ENCODE data around the gene MRPL23. TPM values are rescaled to one million over a fixed set of nuclear protein-coding genes. Genes with fewer than 3 reads are reported as not detected.
"Not testable (repeated sequence)": the region's sequence is repeated elsewhere in the genome, so short reads cannot be mapped to it uniquely, and the experiment has no call there.

The MRPL23 gene
- total and polyA plus RNA-seq, 9 donors = 40.6 to 122 (median 73.7) TPM

GRCh38 chr11:1939788-1940187, 7.3 kb upstream of the MRPL23 start:
- H3K36me3 ChIP-seq (ENCODE audit: control insufficient read depth, insufficient read depth, low read length) = peaks cover 36% of the 10 kb centered on the region
- not testable (repeated sequence) for H3K9me3 ChIP-seq (replicated peaks; ENCODE audit: control insufficient read depth, low read depth, low read length); DNase-seq; H3K4me3 ChIP-seq (ENCODE audit: low read length); H3K27me3 ChIP-seq (ENCODE audit: control insufficient read depth, insufficient read depth, low read length)
- H3K27ac ChIP-seq (ENCODE audit: low read length) = peak overlapping the region; percentile 89
- peaks cover 59% of the 10 kb centered on the region for H3K4me1 ChIP-seq (ENCODE audit: control insufficient read depth, insufficient read depth, low read length)
- 40% methylated on average over 1 of the region's 1 CpG for WGBS (ENCODE audit: insufficient coverage)

GRCh38 chr11:1942558-1943260, 4.4 kb upstream of the MRPL23 start:
- peak overlapping the region; percentile 47 for H3K27ac ChIP-seq (ENCODE audit: low read length)
- 84% methylated on average over 5 of the region's 10 CpGs for WGBS (ENCODE audit: insufficient coverage)
- DNase-seq = no peak
- peaks cover 37% of the 10 kb centered on the region for H3K4me1 ChIP-seq (ENCODE audit: control insufficient read depth, insufficient read depth, low read length)
- H3K36me3 ChIP-seq (ENCODE audit: control insufficient read depth, insufficient read depth, low read length) = peaks cover 8% of the 10 kb centered on the region
- no peaks in the 10 kb centered on the region for H3K27me3 ChIP-seq (ENCODE audit: control insufficient read depth, insufficient read depth, low read length)
- H3K9me3 ChIP-seq (replicated peaks; ENCODE audit: control insufficient read depth, low read depth, low read length) = no peaks in the 10 kb centered on the region
- H3K4me3 ChIP-seq (ENCODE audit: low read length) = no peak overlapping the region

- no peak overlapping the region for H3K4me3 ChIP-seq (ENCODE audit: low read length)
- H3K9me3 ChIP-seq (replicated peaks; ENCODE audit: control insufficient read depth, low read depth, low read length) = no peaks in the 10 kb centered on the region
- peaks cover under 1% of the 10 kb centered on the region for H3K36me3 ChIP-seq (ENCODE audit: control insufficient read depth, insufficient read depth, low read length)
- peaks cover 28% of the 10 kb centered on the region for H3K4me1 ChIP-seq (ENCODE audit: control insufficient read depth, insufficient read depth, low read length)
- DNase-seq = no peak
- peak overlapping the region; percentile 8 for H3K27ac ChIP-seq (ENCODE audit: low read length)
- 36% methylated on average over 8 of the region's 15 CpGs for WGBS (ENCODE audit: insufficient coverage)
- no peaks in the 10 kb centered on the region for H3K27me3 ChIP-seq (ENCODE audit: control insufficient read depth, insufficient read depth, low read length)
Observed at GRCh38 chr11:1943576-1943975, 3.6 kb upstream of the MRPL23 start.

- Histone ChIP-seq H3K9me3 (replicated peaks; ENCODE audit: control insufficient read depth, low read depth, low read length) (no peaks in the 10 kb centered on the region), H3K36me3 (ENCODE audit: control insufficient read depth, insufficient read depth, low read length) (no peaks in the 10 kb centered on the region), H3K27me3 (ENCODE audit: control insufficient read depth, insufficient read depth, low read length) (no peaks in the 10 kb centered on the region), H3K4me3 (ENCODE audit: low read length) (no peak overlapping the region), H3K4me1 (ENCODE audit: control insufficient read depth, insufficient read depth, low read length) (peaks cover 24% of the 10 kb centered on the region), H3K27ac (ENCODE audit: low read length) (peak overlapping the region; percentile 13)
- WGBS (ENCODE audit: insufficient coverage) = 32% methylated on average over 6 of the region's 9 CpGs
- no peak for DNase-seq
Observed at GRCh38 chr11:1943977-1944376, 3.2 kb upstream of the MRPL23 start.

- H3K4me3 ChIP-seq (ENCODE audit: low read length) = no peak overlapping the region
- no peaks in the 10 kb centered on the region for H3K9me3 ChIP-seq (replicated peaks; ENCODE audit: control insufficient read depth, low read depth, low read length)
- peaks cover 15% of the 10 kb centered on the region for H3K4me1 ChIP-seq (ENCODE audit: control insufficient read depth, insufficient read depth, low read length)
- no peaks in the 10 kb centered on the region for H3K36me3 ChIP-seq (ENCODE audit: control insufficient read depth, insufficient read depth, low read length)
- WGBS (ENCODE audit: insufficient coverage) = no CpG with 5 or more reads among the region's 36 CpGs
- no peak for DNase-seq
- no peak overlapping the region for H3K27ac ChIP-seq (ENCODE audit: low read length)
- H3K27me3 ChIP-seq (ENCODE audit: control insufficient read depth, insufficient read depth, low read length) = no peaks in the 10 kb centered on the region
Observed at GRCh38 chr11:1947592-1948237, 583 bp downstream of the MRPL23 start.

- no peaks in the 10 kb centered on the region for H3K9me3 ChIP-seq (replicated peaks; ENCODE audit: control insufficient read depth, low read depth, low read length)
- H3K27ac ChIP-seq (ENCODE audit: low read length) = no peak overlapping the region
- H3K4me1 ChIP-seq (ENCODE audit: control insufficient read depth, insufficient read depth, low read length) = peaks cover 17% of the 10 kb centered on the region
- no peaks in the 10 kb centered on the region for H3K27me3 ChIP-seq (ENCODE audit: control insufficient read depth, insufficient read depth, low read length)
- no peak overlapping the region for H3K4me3 ChIP-seq (ENCODE audit: low read length)
- no peak for DNase-seq
- H3K36me3 ChIP-seq (ENCODE audit: control insufficient read depth, insufficient read depth, low read length) = no peaks in the 10 kb centered on the region
- WGBS (ENCODE audit: insufficient coverage) = no CpG with 5 or more reads among the region's 11 CpGs
Observed at GRCh38 chr11:1948389-1948788, 1.3 kb downstream of the MRPL23 start.

- Histone ChIP-seq H3K9me3 (replicated peaks; ENCODE audit: control insufficient read depth, low read depth, low read length) (no peaks in the 10 kb centered on the region), H3K4me3 (ENCODE audit: low read length) (no peak overlapping the region), H3K4me1 (ENCODE audit: control insufficient read depth, insufficient read depth, low read length) (peaks cover 9% of the 10 kb centered on the region), H3K36me3 (ENCODE audit: control insufficient read depth, insufficient read depth, low read length) (no peaks in the 10 kb centered on the region), H3K27me3 (ENCODE audit: control insufficient read depth, insufficient read depth, low read length) (no peaks in the 10 kb centered on the region), H3K27ac (ENCODE audit: low read length) (no peak overlapping the region)
- no peak for DNase-seq
- WGBS (ENCODE audit: insufficient coverage) = no CpG with 5 or more reads among the region's 6 CpGs
Observed at GRCh38 chr11:1949302-1949701, 2.2 kb downstream of the MRPL23 start.

- peaks cover 7% of the 10 kb centered on the region for H3K4me1 ChIP-seq (ENCODE audit: control insufficient read depth, insufficient read depth, low read length)
- H3K36me3 ChIP-seq (ENCODE audit: control insufficient read depth, insufficient read depth, low read length) = no peaks in the 10 kb centered on the region
- H3K4me3 ChIP-seq (ENCODE audit: low read length) = no peak overlapping the region
- no peak overlapping the region for H3K27ac ChIP-seq (ENCODE audit: low read length)
- no peaks in the 10 kb centered on the region for H3K9me3 ChIP-seq (replicated peaks; ENCODE audit: control insufficient read depth, low read depth, low read length)
- no peak for DNase-seq
- WGBS (ENCODE audit: insufficient coverage) = no CpG with 5 or more reads among the region's 15 CpGs
- H3K27me3 ChIP-seq (ENCODE audit: control insufficient read depth, insufficient read depth, low read length) = no peaks in the 10 kb centered on the region
Observed at GRCh38 chr11:1949922-1950321, 2.8 kb downstream of the MRPL23 start.

- DNase-seq = no peak
- Histone ChIP-seq H3K36me3 (ENCODE audit: control insufficient read depth, insufficient read depth, low read length) (no peaks in the 10 kb centered on the region), H3K27me3 (ENCODE audit: control insufficient read depth, insufficient read depth, low read length) (no peaks in the 10 kb centered on the region), H3K27ac (ENCODE audit: low read length) (peak overlapping the region; percentile 76), H3K9me3 (replicated peaks; ENCODE audit: control insufficient read depth, low read depth, low read length) (no peaks in the 10 kb centered on the region), H3K4me1 (ENCODE audit: control insufficient read depth, insufficient read depth, low read length) (peaks cover 7% of the 10 kb centered on the region), H3K4me3 (ENCODE audit: low read length) (no peak overlapping the region)
- no CpG with 5 or more reads among the region's 29 CpGs for WGBS (ENCODE audit: insufficient coverage)
Observed at GRCh38 chr11:1952806-1953482, 5.8 kb downstream of the MRPL23 start.

- Histone ChIP-seq H3K4me1 (ENCODE audit: control insufficient read depth, insufficient read depth, low read length) (peaks cover 7% of the 10 kb centered on the region), H3K4me3 (ENCODE audit: low read length) (no peak overlapping the region), H3K9me3 (replicated peaks; ENCODE audit: control insufficient read depth, low read depth, low read length) (no peaks in the 10 kb centered on the region), H3K27me3 (ENCODE audit: control insufficient read depth, insufficient read depth, low read length) (no peaks in the 10 kb centered on the region), H3K36me3 (ENCODE audit: control insufficient read depth, insufficient read depth, low read length) (no peaks in the 10 kb centered on the region), H3K27ac (ENCODE audit: low read length) (peak overlapping the region; percentile 76)
- no peak for DNase-seq
- no CpG with 5 or more reads among the region's 23 CpGs for WGBS (ENCODE audit: insufficient coverage)
Observed at GRCh38 chr11:1953489-1954266, 6.5 kb downstream of the MRPL23 start.
